K562 (cell line): ENCODE measurements around the gene LRFN2. TPM values are rescaled to one million over a fixed set of nuclear protein-coding genes. Genes with fewer than 3 reads are reported as not detected.

ENCODE experiments used
- ATAC-seq: fragments of 200-7000 bp; cut with Tn5 transposase; 3 replicates; pipeline ENCODE4 v1.9.1; 2020; ENCODE audit warnings: moderate library complexity
- BruUV-seq: library from RNA; stranded (reverse); fragments of 400-500 nt; replicated peaks from 2 replicates; lab custom pipeline; 2021; lab: Mats Ljungman, UMichigan
- CTCF ChIA-PET: fragments of 300-600 bp; formaldehyde crosslinking; extraction: SDS; loops from one replicate; lab custom pipeline; 2021; ENCODE audit warnings: low intra/inter-chr PET ratio; lab: Yijun Ruan, JAX
- POLR2A ChIA-PET: fragments of 300-600, 350-650 bp; sonication (Branson Sonifier 250); formaldehyde crosslinking; extraction: SDS; loops from one replicate; lab custom pipeline; 2021; ENCODE audit warnings: antibody characterized with exemption, inconsistent platforms; lab: Yijun Ruan, JAX
- DNase-seq, 4 experiments: peaks; one replicate each; pipeline versions ENCODE4 v3.0.0 to v3.0.0-alpha.2; 2011 to 2018; ENCODE audit warnings: low spot score in 3 of 4, mixed read lengths in 3 of 4; ENCODE audit errors: extremely low read depth in 1 of 4
- FAIRE-seq: peaks from 2 replicates; lab custom pipeline; 2011; peaks lifted over from hg19 to GRCh38; lab: Jason Lieb, UNC
- H2AFZ ChIP-seq: 2 replicates; pipeline ENCODE4 v1.6.0; 2011; ENCODE audit warnings: low read depth, low read length, control low read depth, inconsistent platforms
- H3K27ac ChIP-seq: fragments of 200-600 bp; 3 replicates; pipeline ENCODE4 v1.8.0; 2011; ENCODE audit warnings: low read depth, mild to moderate bottlenecking, control low read depth, inconsistent platforms, low read length, moderate library complexity, mixed read lengths; ENCODE audit errors: extremely low read depth
- H3K27me3 ChIP-seq, 2 experiments: fragments of 300-600 bp in 1 of 2; 2 replicates in 1 of 2; 3 replicates in 1 of 2; pipeline versions ENCODE4 v1.6.0 to v1.8.0; 2011; ENCODE audit warnings: inconsistent platforms in 2 of 2, low read length in 2 of 2, mild to moderate bottlenecking in 1 of 2, mixed read lengths in 1 of 2, moderate library complexity in 1 of 2; ENCODE audit not compliant: control insufficient read depth in 2 of 2, insufficient read depth in 2 of 2
- H3K36me3 ChIP-seq: fragments of 300-600 bp; 3 replicates; pipeline ENCODE4 v1.8.0; 2011; ENCODE audit warnings: mild to moderate bottlenecking, low read length, inconsistent platforms; ENCODE audit not compliant: control insufficient read depth, insufficient read depth
- H3K4me1 ChIP-seq, 2 experiments: fragments of 200-600 bp in 1 of 2; replicated peaks in 1 of 2; 2 replicates in 1 of 2; 3 replicates in 1 of 2; pipeline versions ENCODE4 v1.5.1 to v1.8.0; 2011; ENCODE audit warnings: inconsistent platforms in 2 of 2, low read length in 2 of 2, mild to moderate bottlenecking in 1 of 2, mixed read lengths in 1 of 2, moderate library complexity in 1 of 2; ENCODE audit not compliant: control insufficient read depth in 2 of 2, insufficient read depth in 2 of 2
- H3K4me2 ChIP-seq: 2 replicates; pipeline ENCODE4 v1.6.1; 2011; ENCODE audit warnings: low read length, control low read depth, inconsistent platforms, mixed read lengths; ENCODE audit not compliant: insufficient read depth
- H3K4me3 ChIP-seq: fragments of 200-600 bp; sonication (generic), shearing (Covaris generic); 2 replicates; pipeline ENCODE4 v1.5.1; 2016; ENCODE audit warnings: control low read depth, inconsistent platforms
- H3K79me2 ChIP-seq: fragments of 200-600 bp; 3 replicates; pipeline ENCODE4 v1.8.0; 2011; ENCODE audit warnings: low read length, inconsistent platforms; ENCODE audit not compliant: control insufficient read depth, insufficient read depth
- H3K9ac ChIP-seq, 2 experiments: 2 replicates each; pipeline versions ENCODE4 v1.6.0 to v1.6.1; 2011; ENCODE audit warnings: low read depth in 2 of 2, low read length in 2 of 2, control low read depth in 1 of 2, inconsistent platforms in 1 of 2, mild to moderate bottlenecking in 1 of 2, mixed read lengths in 1 of 2; ENCODE audit not compliant: insufficient read depth in 1 of 2
- H3K9me1 ChIP-seq: one replicate; pipeline ENCODE4 v1.6.0; 2011; ENCODE audit warnings: inconsistent platforms, mild to moderate bottlenecking, low read length, moderate library complexity; ENCODE audit not compliant: control insufficient read depth, insufficient read depth
- H3K9me3 ChIP-seq: replicated peaks from 2 replicates; pipeline ENCODE4 v1.5.1; 2011; ENCODE audit warnings: low read depth, low read length, inconsistent platforms; ENCODE audit not compliant: control insufficient read depth, insufficient read depth
- H4K20me1 ChIP-seq: replicated peaks from 2 replicates; pipeline ENCODE4 v1.6.1; 2011; ENCODE audit warnings: low read length, inconsistent platforms, mixed read lengths; ENCODE audit not compliant: control insufficient read depth, insufficient read depth
- BRD9 ChIP-seq: fragments of 450-650 bp; IDR thresholded peaks from 2 replicates; pipeline ENCODE4 v1.6.1; 2018; ENCODE audit warnings: low read depth; ENCODE audit not compliant: partially characterized antibody
- CHCHD3 ChIP-seq: fragments of 250-450 bp; sonication (Bioruptor Pico); IDR thresholded peaks from 2 replicates; pipeline ENCODE4 v2.1.2; 2022; ENCODE audit warnings: mild to moderate bottlenecking
- DPF2 ChIP-seq: fragments of 450-650 bp; IDR thresholded peaks from 2 replicates; pipeline ENCODE4 v1.6.1; 2016
- GABPB1 ChIP-seq: sonication (generic); formaldehyde crosslinking; IDR thresholded peaks from 2 replicates; pipeline ENCODE4 v1.8.0; 2022; ENCODE audit warnings: mild to moderate bottlenecking, missing genetic modification reagents
- GATAD2A ChIP-seq: fragments of 450-650 bp; IDR thresholded peaks from 2 replicates; pipeline ENCODE4 v1.6.1; 2017
- GATAD2B ChIP-seq: fragments of 450-650 bp; IDR thresholded peaks from 2 replicates; pipeline ENCODE4 v1.6.1; 2017; ENCODE audit warnings: mild to moderate bottlenecking, borderline replicate concordance
- JUND ChIP-seq, 2 experiments: IDR thresholded peaks; 2 replicates in 1 of 2; 3 replicates in 1 of 2; pipeline ENCODE4 v1.6.1; 2011; ENCODE audit warnings: borderline replicate concordance in 2 of 2, low read depth in 2 of 2, low read length in 2 of 2, improper control_type of control experiment in 1 of 2, missing biosample characterization in 1 of 2, missing genetic modification characterization in 1 of 2, missing genetic modification reagents in 1 of 2
- KDM5B ChIP-seq: fragments of 200-600 bp; sonication (generic); IDR thresholded peaks from 2 replicates; pipeline ENCODE4 v1.6.1; 2012; ENCODE audit warnings: low read depth, mild to moderate bottlenecking, moderate library complexity, low read length, control low read depth, inconsistent platforms; ENCODE audit not compliant: insufficient replicate concordance
- LEF1 ChIP-seq: fragments of 450-650 bp; IDR thresholded peaks from 2 replicates; pipeline ENCODE4 v1.6.1; 2016; ENCODE audit warnings: mild to moderate bottlenecking
- SLC30A9 ChIP-seq: fragments of 250-450 bp; sonication (Bioruptor Pico); IDR thresholded peaks from 2 replicates; pipeline ENCODE4 v1.8.0; 2022; ENCODE audit warnings: mild to moderate bottlenecking, moderate library complexity
- SMARCA5 ChIP-seq: fragments of 450-650 bp; IDR thresholded peaks from 2 replicates; pipeline ENCODE4 v1.6.1; 2016
- TAF9B ChIP-seq: fragments of 450-650 bp; IDR thresholded peaks from 2 replicates; pipeline ENCODE4 v1.6.1; 2018; ENCODE audit warnings: mild to moderate bottlenecking; ENCODE audit not compliant: partially characterized antibody
- TOE1 ChIP-seq, 2 experiments: fragments of 450-650 bp in 1 of 2; sonication (generic) in 1 of 2; formaldehyde crosslinking in 1 of 2; IDR thresholded peaks; 2 replicates each; pipeline versions ENCODE4 v1.7.1 to v1.8.0; 2016 to 2022; ENCODE audit warnings: borderline replicate concordance in 2 of 2, mild to moderate bottlenecking in 2 of 2, antibody characterized with exemption in 1 of 2, inconsistent platforms in 1 of 2, low read depth in 1 of 2, missing genetic modification reagents in 1 of 2, moderate library complexity in 1 of 2
- TRIM24 ChIP-seq, 2 experiments: fragments of 450-650 bp; IDR thresholded peaks; 2 replicates each; pipeline ENCODE4 v1.6.1; 2016
- ZBTB1 ChIP-seq: sonication (generic); formaldehyde crosslinking; IDR thresholded peaks from 2 replicates; pipeline ENCODE4 v1.8.1; 2023; ENCODE audit warnings: missing genetic modification reagents, low read depth, mild to moderate bottlenecking, borderline replicate concordance
- ZKSCAN3 ChIP-seq: fragments of 250-450 bp; sonication (Bioruptor Pico); IDR thresholded peaks from 2 replicates; pipeline ENCODE4 v1.4.0; 2020
- ZNF174 ChIP-seq: fragments of 250-450 bp; sonication (Bioruptor Pico); IDR thresholded peaks from 2 replicates; pipeline ENCODE4 v1.4.0; 2020; ENCODE audit warnings: mild to moderate bottlenecking
- ZNF507 ChIP-seq: conservative IDR thresholded peaks from 2 replicates; pipeline ENCODE4 v1.6.1; 2017; ENCODE audit warnings: missing genetic modification characterization, missing compliant biosample characterization
- WGBS: fragments of 100-300 bp; shearing (Covaris generic); methylation state at CpG from one replicate; pipeline ENCODE4 v1.1.6; 2016; ENCODE audit warnings: low coverage, mixed read lengths; ENCODE audit not compliant: insufficient coverage; ENCODE audit errors: missing lambda C conversion rate; 5-methylcytosine and 5-hydroxymethylcytosine counted together
- in situ Hi-C: fragments of 300-500 bp; cut with MboI; formaldehyde crosslinking; loops from 4 replicates; pipeline ENCODE4 v1.15.0; 2018; ENCODE audit warnings: inconsistent platforms, mixed read lengths
- intact Hi-C: fragments of 100-400 bp; cut with micrococcal nuclease; formaldehyde crosslinking; loops from 2 replicates; pipeline ENCODE4 v1.14.2; 2022
- polyA plus RNA-seq, 8 experiments: library from polyadenylated mRNA; depleted of rRNA in 4 of 8; stranded (reverse) in 5 of 8; unstranded in 3 of 8; fragments of >200 nt; fragmentation: Nextera tagmentation in 2 of 8; fragmentation: Illumina TruSeq in 1 of 8; extraction: Ambion mirVana in 2 of 8; extraction: Trizol in 1 of 8; gene quantifications; 2 replicates each; pipeline versions ENCODE4 v1.2.1 to v1.2.3, GENCODE V29; 2011 to 2014; ENCODE audit warnings: inconsistent platforms in 1 of 8, missing spikeins in 1 of 8
- total RNA-seq, 7 experiments: library from RNA; depleted of rRNA in 6 of 7; stranded (reverse); fragments of >200 nt in 6 of 7; fragmentation: Illumina TruSeq in 2 of 7; extraction: Trizol in 2 of 7; gene quantifications; 2 replicates each; pipeline versions ENCODE4 v1.2.1 to v1.2.3, GENCODE V29; 2011 to 2021; ENCODE audit warnings: low replicate concordance in 1 of 7
- TF ChIP-seq, protein P1 (sequence below): sonication (generic); formaldehyde crosslinking; IDR thresholded peaks from 2 replicates; pipeline ENCODE4 v1.8.0; 2022; ENCODE audit warnings: missing genetic modification reagents, mild to moderate bottlenecking, borderline replicate concordance

The LRFN2 gene
- total and polyA plus RNA-seq, 9 of the 15 experiments (the other 6 are each of a cell fraction or from before 2014, with no cell fraction given) = not detected

DNA sequence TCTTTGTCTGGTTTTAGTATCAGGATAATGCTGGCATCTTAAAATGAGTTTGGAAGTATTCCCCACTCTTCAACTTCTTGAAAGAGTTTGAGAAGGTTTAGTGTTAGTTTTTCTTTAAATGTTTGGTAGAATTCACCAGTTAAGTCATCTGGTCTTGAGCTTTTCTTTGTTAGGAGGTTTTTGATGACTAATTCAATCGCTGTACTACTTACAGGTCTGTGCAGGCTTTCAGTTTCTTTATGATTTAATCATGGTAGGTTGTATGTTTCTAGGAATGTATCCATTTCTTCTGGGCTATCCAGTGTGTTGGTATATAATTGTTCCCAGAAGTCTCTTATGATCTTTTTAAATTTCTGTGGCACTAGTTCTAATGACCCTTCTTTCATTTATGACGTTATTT lies 215.5 kb downstream of the LRFN2 start:
- CTCF ChIA-PET = no interaction called here
- intact Hi-C loops = no loop called here

DNA sequence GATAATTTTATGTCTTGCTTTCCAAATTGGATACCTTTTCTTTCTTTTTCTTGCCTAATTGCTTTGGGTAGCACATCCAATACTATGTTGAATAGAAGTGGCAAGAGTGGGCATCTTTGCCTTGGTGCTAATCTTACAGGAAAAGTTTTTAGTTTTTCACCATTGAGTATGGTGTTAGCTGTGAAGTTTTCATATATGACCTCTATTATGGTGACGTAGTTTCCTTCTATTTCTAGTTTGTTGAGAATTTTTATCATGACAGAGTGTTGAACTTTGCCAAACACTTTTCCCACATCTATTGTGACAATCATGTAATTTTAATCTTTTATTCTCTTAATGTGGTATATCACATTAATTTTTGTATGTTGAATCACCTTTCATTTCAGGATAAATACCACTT lies 216.1 kb downstream of the LRFN2 start:
- H3K36me3 ChIP-seq = no peaks in the 10 kb centered on the region
- no peak for DNase-seq
- ChIA-PET CTCF (no interaction called here), POLR2A (no interaction called here)
- no TSS peak for BruUV-seq
- H2AFZ ChIP-seq = no peak overlapping the region
- H4K20me1 ChIP-seq = no peaks in the 10 kb centered on the region
- H3K4me1 ChIP-seq = no peaks in the 10 kb centered on the region
- H3K9me3 ChIP-seq = no peaks in the 10 kb centered on the region
- no peak overlapping the region for H3K4me2 ChIP-seq
- intact Hi-C loops (no loop called here), in situ Hi-C loops (no loop called here)
- no peak for FAIRE-seq
- no peak overlapping the region for H3K9ac ChIP-seq
- no peaks in the 10 kb centered on the region for H3K9me1 ChIP-seq
- WGBS = 0% methylated on average over 1 of the region's 1 CpG
- no peaks in the 10 kb centered on the region for H3K79me2 ChIP-seq
- H3K4me3 ChIP-seq = no peak overlapping the region
- H3K27me3 ChIP-seq = no peaks in the 10 kb centered on the region
- no peak for ATAC-seq
- H3K27ac ChIP-seq = no peak overlapping the region
- TF ChIP-seq TOE1 (IDR thresholded peaks at IDR 0.05; ENCODE audit: borderline replicate concordance) = no peak
- TF ChIP-seq TOE1 (CRISPR knock-in tag; IDR thresholded peaks at IDR 0.05; ENCODE audit: borderline replicate concordance, low read depth) = no peak
- no peak for TF ChIP-seq CHCHD3 (CRISPR knock-in tag)
- TF ChIP-seq DPF2 = no peak
- TF ChIP-seq TAF9B = no peak
- TF ChIP-seq GABPB1 (CRISPR knock-in tag) = no peak
- no peak for TF ChIP-seq LEF1
- TF ChIP-seq TRIM24 (IDR thresholded peaks at IDR 0.05) = no peak
- no peak for TF ChIP-seq JUND (IDR thresholded peaks at IDR 0.05; ENCODE audit: borderline replicate concordance, low read depth, low read length)
- no peak for TF ChIP-seq JUND (tag; IDR thresholded peaks at IDR 0.05; ENCODE audit: borderline replicate concordance, low read depth, low read length)
- TF ChIP-seq, protein P1, sequence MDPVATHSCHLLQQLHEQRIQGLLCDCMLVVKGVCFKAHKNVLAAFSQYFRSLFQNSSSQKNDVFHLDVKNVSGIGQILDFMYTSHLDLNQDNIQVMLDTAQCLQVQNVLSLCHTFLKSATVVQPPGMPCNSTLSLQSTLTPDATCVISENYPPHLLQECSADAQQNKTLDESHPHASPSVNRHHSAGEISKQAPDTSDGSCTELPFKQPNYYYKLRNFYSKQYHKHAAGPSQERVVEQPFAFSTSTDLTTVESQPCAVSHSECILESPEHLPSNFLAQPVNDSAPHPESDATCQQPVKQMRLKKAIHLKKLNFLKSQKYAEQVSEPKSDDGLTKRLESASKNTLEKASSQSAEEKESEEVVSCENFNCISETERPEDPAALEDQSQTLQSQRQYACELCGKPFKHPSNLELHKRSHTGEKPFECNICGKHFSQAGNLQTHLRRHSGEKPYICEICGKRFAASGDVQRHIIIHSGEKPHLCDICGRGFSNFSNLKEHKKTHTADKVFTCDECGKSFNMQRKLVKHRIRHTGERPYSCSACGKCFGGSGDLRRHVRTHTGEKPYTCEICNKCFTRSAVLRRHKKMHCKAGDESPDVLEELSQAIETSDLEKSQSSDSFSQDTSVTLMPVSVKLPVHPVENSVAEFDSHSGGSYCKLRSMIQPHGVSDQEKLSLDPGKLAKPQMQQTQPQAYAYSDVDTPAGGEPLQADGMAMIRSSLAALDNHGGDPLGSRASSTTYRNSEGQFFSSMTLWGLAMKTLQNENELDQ = no peak
- TF ChIP-seq KDM5B = no peak
- no peak for TF ChIP-seq ZKSCAN3 (CRISPR knock-in tag)
- no peak for TF ChIP-seq GATAD2B

More for the DNA sequence above, 215.5 kb downstream of the LRFN2 start:
- Histone ChIP-seq H3K4me3 (no peak overlapping the region), H3K4me2 (no peak overlapping the region), H4K20me1 (no peaks in the 10 kb centered on the region), H3K27ac (no peak overlapping the region), H2AFZ (no peak overlapping the region), H3K9me1 (no peaks in the 10 kb centered on the region), H3K36me3 (no peaks in the 10 kb centered on the region), H3K27me3 (no peaks in the 10 kb centered on the region), H3K79me2 (no peaks in the 10 kb centered on the region), H3K9ac (no peak overlapping the region), H3K9me3 (no peaks in the 10 kb centered on the region), H3K4me1 (no peaks in the 10 kb centered on the region)
- BruUV-seq = no TSS peak
- FAIRE-seq = no peak
- ATAC-seq = no peak
- POLR2A ChIA-PET = no interaction called here
- WGBS = 0% methylated on average over 2 of the region's 2 CpGs
- no peak for DNase-seq
- no peak for TF ChIP-seq ZNF174 (CRISPR knock-in tag)
- no peak for TF ChIP-seq ZNF507 (tag)
- no peak for TF ChIP-seq BRD9
- no peak for TF ChIP-seq SLC30A9
- TF ChIP-seq SMARCA5 = no peak
- no peak for TF ChIP-seq ZBTB1 (CRISPR knock-in tag)
- TF ChIP-seq GATAD2A = no peak
- in situ Hi-C loops = no loop called here
